ENCODE measurements around the gene LRP2BP. TPM values are rescaled to one million over a fixed set of nuclear protein-coding genes. Genes with fewer than 3 reads are reported as not detected.

Gene LRP2BP
- 6.5 TPM for total RNA-seq (ENCODE audit: insufficient read depth, low replicate concordance)

- no peak for DNase-seq (ENCODE audit: low spot score)
Measured at GRCh38 chr4:185395238-185395955, at the start of gene LRP2BP. Gene LRP2BP, minus strand, starts transcription at chr4:185395924. Its CDS starts 17,738 bp downstream, at chr4:185378186.

DNA sequence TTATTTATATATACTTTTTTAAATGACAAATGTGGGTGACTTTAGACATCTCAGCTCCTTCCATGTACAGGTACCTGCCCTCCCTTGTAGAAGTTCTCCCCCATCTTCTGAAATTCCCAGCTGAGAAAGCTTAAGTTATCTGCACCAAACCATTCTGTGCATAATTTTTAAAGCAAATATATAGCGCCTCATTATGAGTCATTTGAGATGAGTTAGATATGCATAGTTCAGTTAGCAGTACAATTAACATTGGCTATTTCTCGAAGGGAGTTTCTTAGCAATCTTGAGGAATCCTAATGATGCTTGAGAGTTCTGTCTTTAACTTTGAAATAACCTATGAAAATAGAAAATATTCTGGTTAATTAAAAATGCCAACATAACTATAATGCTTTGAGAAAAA, 49.5 kb upstream of the LRP2BP start:
- no peak for DNase-seq (ENCODE audit: low spot score)

- no peak for DNase-seq (ENCODE audit: low spot score)
Measured at GRCh38 chr4:185441479-185441878, 45.8 kb upstream of the LRP2BP start.

- DNase-seq (ENCODE audit: low spot score), result no peak
Measured at GRCh38 chr4:185437809-185438208, 42.1 kb upstream of the LRP2BP start.

- no peak for DNase-seq (ENCODE audit: low spot score)
Measured at GRCh38 chr4:185435466-185435865, 39.7 kb upstream of the LRP2BP start.

- DNase-seq (ENCODE audit: low spot score), result no peak
Measured at GRCh38 chr4:185429660-185430059, 33.9 kb upstream of the LRP2BP start.

GRCh38 chr4:185426960-185427688, 31.4 kb upstream of the LRP2BP start:
- DNase-seq (ENCODE audit: low spot score), result no peak

DNA sequence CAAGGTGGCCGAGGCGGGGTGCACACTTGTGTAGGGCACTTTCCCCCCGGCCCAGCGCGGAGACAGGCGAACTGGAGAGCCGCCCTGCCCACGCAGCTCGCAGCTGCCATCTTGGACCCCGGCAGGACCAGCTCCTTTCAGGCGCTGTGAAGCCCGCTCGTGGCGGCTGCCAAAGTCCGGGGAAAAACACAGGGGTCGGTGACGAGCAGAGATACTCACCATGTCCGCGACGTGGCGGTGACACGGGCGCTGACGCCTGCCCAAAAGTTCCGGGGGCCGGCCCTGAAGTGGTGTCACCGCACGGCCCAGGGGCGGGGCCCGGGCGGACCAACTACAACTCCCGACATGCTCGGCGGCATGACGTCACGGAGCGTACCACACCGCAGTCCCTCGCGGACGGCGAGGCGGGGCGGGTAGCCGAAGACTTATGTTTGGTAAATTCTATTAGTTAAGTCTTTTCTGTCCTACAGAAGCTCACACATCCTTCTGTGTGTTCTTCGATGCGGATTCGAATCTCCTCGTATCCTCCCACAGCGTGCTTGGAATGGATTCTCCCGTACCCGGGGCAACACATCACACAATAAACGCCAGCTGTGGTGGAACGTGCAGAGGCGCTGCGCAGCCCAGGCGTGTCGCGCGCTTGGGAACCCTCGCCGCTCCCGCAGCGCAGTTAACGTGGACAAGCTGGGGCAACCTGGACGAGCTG, 30.1 kb upstream of the LRP2BP start, which contains the start of gene UFSP2:
Gene UFSP2, minus strand, starts transcription at position 318 of the 706 bp plus-strand sequence. Its CDS starts 96 bp downstream, at position 222.
- DNase-seq (ENCODE audit: low spot score), result peak; percentile 94

GRCh38 chr4:185424905-185425646, 29.4 kb upstream of the LRP2BP start:
- no peak for DNase-seq (ENCODE audit: low spot score)

DNA sequence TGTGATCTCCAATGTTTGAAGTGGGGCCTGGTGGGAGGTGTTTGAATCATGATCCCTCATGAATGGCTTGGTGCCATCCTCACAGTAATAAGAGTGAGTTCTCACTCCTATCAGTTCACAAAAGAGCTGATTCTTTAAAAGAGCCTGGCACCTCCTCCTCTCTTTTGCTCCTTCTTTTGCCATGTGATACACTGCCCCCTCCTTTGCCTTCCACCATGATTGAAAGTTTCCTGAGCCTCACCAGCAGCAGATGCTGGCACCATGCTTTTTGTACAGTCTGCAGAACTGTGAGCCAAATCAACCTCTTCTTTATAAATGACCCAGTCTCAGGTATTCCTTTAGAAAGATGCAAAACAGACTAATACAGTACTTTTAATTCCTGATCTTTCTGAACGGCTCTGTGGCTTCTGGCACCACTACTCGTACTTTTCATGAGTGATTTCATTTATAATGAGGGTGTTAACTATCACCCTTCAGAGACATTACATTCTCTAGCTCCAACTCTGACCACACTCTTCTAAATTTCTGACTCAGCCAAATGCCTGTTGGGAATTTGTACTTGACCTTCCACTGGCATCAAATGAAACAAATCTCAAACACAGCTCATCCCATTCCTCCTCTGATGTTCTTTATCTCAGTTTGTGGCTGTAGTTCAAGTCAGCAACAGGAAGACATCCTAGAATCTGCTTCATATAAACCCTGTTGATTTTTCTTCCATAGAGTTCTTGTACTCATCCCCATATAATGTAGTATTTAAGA, 25.8 kb upstream of the LRP2BP start:
- peak; percentile 93 for DNase-seq (ENCODE audit: low spot score)

- no peak for DNase-seq (ENCODE audit: low spot score)
Measured at GRCh38 chr4:185416955-185417354, 21.2 kb upstream of the LRP2BP start.

GRCh38 chr4:185412412-185412811, 16.7 kb upstream of the LRP2BP start:
- no peak for DNase-seq (ENCODE audit: low spot score)

DNA sequence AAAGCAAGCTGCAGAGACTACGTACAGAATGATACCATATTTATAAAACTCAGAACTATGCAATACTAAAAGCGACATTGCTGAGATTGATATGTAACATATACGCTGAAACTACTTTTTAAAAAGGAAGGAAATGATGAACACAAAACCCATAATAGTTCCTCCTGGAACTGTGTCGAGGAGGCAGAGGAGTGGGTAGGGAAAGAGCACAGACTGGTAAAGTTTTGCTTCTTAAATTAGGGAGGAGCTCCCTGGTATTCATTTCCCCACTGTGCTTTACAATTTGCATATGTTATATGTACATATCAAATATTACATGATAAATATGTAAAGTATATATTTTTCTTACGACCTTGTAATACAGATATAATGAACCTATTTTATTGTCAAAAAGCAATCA, 16.1 kb upstream of the LRP2BP start:
- DNase-seq (ENCODE audit: low spot score), result no peak

DNA sequence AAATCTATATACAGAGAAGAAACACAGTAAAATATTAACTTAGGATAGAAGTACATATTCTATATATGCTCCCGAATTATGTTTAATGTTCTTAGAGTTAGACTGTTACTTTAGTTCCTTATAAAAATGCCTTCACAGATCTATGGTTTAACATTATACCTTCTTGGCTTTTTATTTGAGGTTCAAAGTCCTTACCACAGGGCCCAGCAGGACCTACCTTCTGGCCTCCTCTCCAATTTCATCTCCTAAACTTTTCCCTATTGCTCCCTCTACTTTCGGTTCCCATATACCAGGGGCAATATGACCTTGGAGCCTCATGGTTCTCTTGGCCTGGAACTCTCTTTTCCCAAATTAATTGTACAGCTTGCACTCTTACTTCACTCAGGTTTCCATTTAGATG, 12.7 kb upstream of the LRP2BP start:
- no peak for DNase-seq (ENCODE audit: low spot score)

GRCh38 chr4:185405296-185405999, 9.7 kb upstream of the LRP2BP start:
- no peak for DNase-seq (ENCODE audit: low spot score)

GRCh38 chr4:185404031-185404430, 8.3 kb upstream of the LRP2BP start:
- DNase-seq (ENCODE audit: low spot score), result no peak

- no peak for DNase-seq (ENCODE audit: low spot score)
Measured at GRCh38 chr4:185399466-185399865, 3.7 kb upstream of the LRP2BP start.

GRCh38 chr4:185398618-185399017, 2.9 kb upstream of the LRP2BP start:
- DNase-seq (ENCODE audit: low spot score), result no peak

DNA sequence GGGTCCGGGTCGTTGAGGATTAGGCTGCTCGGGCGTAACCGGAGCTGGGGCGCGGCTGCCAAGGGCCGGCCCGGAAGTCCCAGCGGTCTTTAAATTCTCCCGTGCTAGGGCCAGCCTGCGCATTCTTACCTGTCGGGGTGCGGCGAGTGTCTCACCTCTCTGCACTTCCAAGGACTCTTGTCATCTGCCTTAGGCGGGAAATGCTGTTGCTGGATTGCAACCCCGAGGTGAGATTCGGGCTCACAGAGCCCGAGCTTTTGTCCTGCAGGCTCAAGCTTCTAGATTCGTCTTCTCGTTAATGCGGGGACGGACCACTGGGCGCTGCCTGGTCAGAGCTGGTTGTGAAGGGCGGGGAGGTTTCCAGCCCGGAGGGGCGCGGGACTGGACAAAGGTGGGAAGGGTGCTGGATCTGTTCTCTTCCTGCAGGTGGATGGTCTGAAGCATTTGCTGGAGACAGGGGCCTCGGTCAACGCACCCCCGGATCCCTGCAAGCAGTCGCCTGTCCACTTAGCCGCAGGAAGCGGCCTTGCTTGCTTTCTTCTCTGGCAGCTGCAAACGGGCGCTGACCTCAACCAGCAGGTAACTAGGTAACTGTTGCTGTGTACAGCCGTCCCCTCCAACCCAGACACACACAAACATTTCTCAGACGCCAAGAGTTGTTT, 1.1 kb upstream of the LRP2BP start, which contains the start of gene ANKRD37:
Gene ANKRD37, plus strand, starts transcription at position 118 of the 662 bp plus-strand sequence. Its CDS starts 83 bp downstream, at position 201.
- peak; percentile 54 for DNase-seq (ENCODE audit: low spot score)
